Measurements from ENCODE around the gene PDE4D. TPM values are rescaled to one million over a fixed set of nuclear protein-coding genes. Genes with fewer than 3 reads are reported as not detected.
A peak's percentile ranks its signal among the peaks of the same experiment; 100 is the strongest.
"Not testable (repeated sequence)": the region's sequence is repeated elsewhere in the genome, so short reads cannot be mapped to it uniquely, and the experiment has no call there.

The PDE4D gene
- polyA plus RNA-seq, 4 donors = 17.5 to 31.9 (median 22.8) TPM

GRCh38 chr5:59008816-59009473 is 884.6 kb downstream of the PDE4D start:
- no peak for DNase-seq (ENCODE audit: low read depth in 4 of 4, low spot score in 3 of 4)

GRCh38 chr5:59007460-59008063 is 886.0 kb downstream of the PDE4D start:
- no peak for DNase-seq (ENCODE audit: low read depth in 4 of 4, low spot score in 3 of 4)

- DNase-seq (ENCODE audit: low read depth in 4 of 4, low spot score in 3 of 4) = no peak
These were observed 887.4 kb downstream of the PDE4D start for GRCh38 chr5:59005934-59006701.

- no peak for DNase-seq (ENCODE audit: low read depth in 4 of 4, low spot score in 3 of 4)
These were observed 889.9 kb downstream of the PDE4D start for GRCh38 chr5:59003641-59004040.

GRCh38 chr5:59003124-59003523 is 890.4 kb downstream of the PDE4D start:
- DNase-seq (ENCODE audit: low read depth in 4 of 4, low spot score in 3 of 4) = no peak

- no peak for DNase-seq (ENCODE audit: low read depth in 4 of 4, low spot score in 3 of 4)
These were observed 891.2 kb downstream of the PDE4D start for GRCh38 chr5:59002162-59002825.

- no peak for DNase-seq (ENCODE audit: low read depth in 4 of 4, low spot score in 3 of 4)
These were observed 891.8 kb downstream of the PDE4D start for GRCh38 chr5:59001716-59002115.

GRCh38 chr5:59001154-59001553 is 892.4 kb downstream of the PDE4D start:
- no peak for DNase-seq (ENCODE audit: low read depth in 4 of 4, low spot score in 3 of 4)

GRCh38 chr5:59000211-59000610 is 893.3 kb downstream of the PDE4D start:
- DNase-seq (ENCODE audit: low read depth in 4 of 4, low spot score in 3 of 4) = no peak

GRCh38 chr5:58999804-59000203 is 893.7 kb downstream of the PDE4D start:
- no peak for DNase-seq (ENCODE audit: low read depth in 4 of 4, low spot score in 3 of 4)

- DNase-seq (ENCODE audit: low read depth in 4 of 4, low spot score in 3 of 4) = no peak
These were observed 895.0 kb downstream of the PDE4D start for GRCh38 chr5:58998544-58998943.

GRCh38 chr5:58995779-58996178 is 897.7 kb downstream of the PDE4D start:
- not testable (repeated sequence) for DNase-seq (ENCODE audit: low read depth in 4 of 4, low spot score in 3 of 4)

- DNase-seq (ENCODE audit: low read depth in 4 of 4, low spot score in 3 of 4) = no peak
These were observed 900.1 kb downstream of the PDE4D start for GRCh38 chr5:58993461-58993860.

GRCh38 chr5:58988938-58989337 is 904.6 kb downstream of the PDE4D start:
- DNase-seq (ENCODE audit: low read depth in 4 of 4, low spot score in 3 of 4) = no peak

- no peak for DNase-seq (ENCODE audit: low read depth in 4 of 4, low spot score in 3 of 4)
These were observed 906.3 kb downstream of the PDE4D start for GRCh38 chr5:58987193-58987592.

- DNase-seq (ENCODE audit: low read depth in 4 of 4, low spot score in 3 of 4) = no peak
These were observed 907.2 kb downstream of the PDE4D start for GRCh38 chr5:58986281-58986680.

- DNase-seq (ENCODE audit: low read depth in 4 of 4, low spot score in 3 of 4) = no peak
These were observed 907.8 kb downstream of the PDE4D start for GRCh38 chr5:58985759-58986158.

- no peak for DNase-seq (ENCODE audit: low read depth in 4 of 4, low spot score in 3 of 4)
These were observed 908.2 kb downstream of the PDE4D start for GRCh38 chr5:58985311-58985710.

- peak in 3 of 4 donors; percentile 19 to 55 (median 39) for DNase-seq (ENCODE audit: low read depth in 4 of 4, low spot score in 3 of 4)
These were observed 909.7 kb downstream of the PDE4D start for GRCh38 chr5:58983526-58984452.

GRCh38 chr5:58980890-58981289 is 912.6 kb downstream of the PDE4D start:
- no peak for DNase-seq (ENCODE audit: low read depth in 4 of 4, low spot score in 3 of 4)

Measured in left renal pelvis (tissue), 4 donors.